H1 (cell line): ENCODE data around the gene TSPEAR. TPM values are rescaled to one million over a fixed set of nuclear protein-coding genes. Genes with fewer than 3 reads are reported as not detected.

Experiments
- CTCF ChIA-PET: fragments of 300-600 bp; sonication (Branson Sonifier 250); formaldehyde crosslinking; loops from one replicate; lab custom pipeline; 2021; ENCODE audit not compliant: partially characterized antibody; lab: Charles Lee
- POLR2A ChIA-PET: fragments of 300-600 bp; sonication (Branson Sonifier 250); formaldehyde crosslinking; loops from one replicate; lab custom pipeline; 2021; ENCODE audit warnings: inconsistent platforms; ENCODE audit not compliant: partially characterized antibody; lab: Charles Lee
- DNase-seq, 2 experiments: peaks; one replicate each; pipeline versions ENCODE4 v3.0.0 to v3.0.0-alpha.2; 2010 to 2022; ENCODE audit warnings: low spot score in 2 of 2, low read depth in 1 of 2, mixed read lengths in 1 of 2
- FAIRE-seq: peaks from 2 replicates; lab custom pipeline; 2011; peaks lifted over from hg19 to GRCh38; lab: Jason Lieb, UNC
- H2AFZ ChIP-seq: 2 replicates; pipeline ENCODE4 v1.8.1; 2012; ENCODE audit warnings: low read length, inconsistent platforms
- H2AK5ac ChIP-seq: 2 replicates; pipeline ENCODE4 v1.6.1; 2013; ENCODE audit warnings: low read depth, low read length
- H2BK120ac ChIP-seq: replicated peaks from 2 replicates; pipeline ENCODE3; 2013; ENCODE audit warnings: low read depth, low read length, inconsistent platforms
- H2BK12ac ChIP-seq: 2 replicates; pipeline ENCODE4 v1.6.1; 2013; ENCODE audit warnings: low read depth, low read length
- H2BK15ac ChIP-seq: 2 replicates; pipeline ENCODE4 v1.6.1; 2013; ENCODE audit warnings: low read length
- H2BK20ac ChIP-seq: 2 replicates; pipeline ENCODE4 v1.6.1; 2013; ENCODE audit warnings: low read length
- H2BK5ac ChIP-seq: 2 replicates; pipeline ENCODE4 v1.6.1; 2013; ENCODE audit warnings: low read depth, low read length
- H3K14ac ChIP-seq: 2 replicates; pipeline ENCODE4 v1.6.1; 2013; ENCODE audit warnings: inconsistent platforms; ENCODE audit not compliant: insufficient read length
- H3K18ac ChIP-seq: 2 replicates; pipeline ENCODE4 v1.6.1; 2013; ENCODE audit warnings: low read length; ENCODE audit errors: extremely low read depth
- H3K23ac ChIP-seq: 2 replicates; pipeline ENCODE4 v1.6.1; 2013; ENCODE audit warnings: inconsistent platforms; ENCODE audit not compliant: insufficient read length
- H3K23me2 ChIP-seq: 2 replicates; pipeline ENCODE4 v1.6.1; 2013; ENCODE audit warnings: low read depth, low read length
- H3K27ac ChIP-seq: 2 replicates; pipeline ENCODE4 v1.6.1; 2011; ENCODE audit warnings: low read depth, low read length, inconsistent platforms
- H3K27me3 ChIP-seq, 4 experiments: replicated peaks in 1 of 4; 1 replicate in 1 of 4; 2 replicates in 3 of 4; pipeline versions ENCODE4 v1.6.1 to v1.8.1; 2011 to 2013; ENCODE audit warnings: low read length in 3 of 4, mild to moderate bottlenecking in 3 of 4, inconsistent platforms in 2 of 4, mixed read lengths in 2 of 4, moderate library complexity in 1 of 4; ENCODE audit not compliant: control insufficient read depth in 3 of 4, insufficient read depth in 3 of 4; ENCODE audit errors: extremely low read depth in 1 of 4
- H3K36me3 ChIP-seq, 4 experiments: 2 replicates each; pipeline versions ENCODE4 v1.6.1 to v1.8.1; 2011 to 2013; ENCODE audit warnings: mild to moderate bottlenecking in 4 of 4, low read length in 3 of 4, moderate library complexity in 2 of 4, control low read depth in 1 of 4, inconsistent platforms in 1 of 4; ENCODE audit not compliant: insufficient read depth in 4 of 4, control insufficient read depth in 2 of 4
- H3K4ac ChIP-seq: replicated peaks from 2 replicates; pipeline ENCODE3; 2013; ENCODE audit warnings: low read length, low read depth, mixed read lengths, inconsistent platforms; ENCODE audit not compliant: insufficient read length
- H3K4me1 ChIP-seq, 4 experiments: replicated peaks in 1 of 4; 1 replicate in 1 of 4; 2 replicates in 3 of 4; pipeline versions ENCODE4 v1.6.1 to v1.8.1; 2011 to 2013; ENCODE audit warnings: low read length in 3 of 4, inconsistent platforms in 2 of 4, mixed read lengths in 1 of 4; ENCODE audit not compliant: insufficient read depth in 4 of 4, control insufficient read depth in 3 of 4
- H3K4me2 ChIP-seq, 2 experiments: 2 replicates each; pipeline versions ENCODE4 v1.6.1 to v1.8.1; 2011 to 2013; ENCODE audit warnings: low read depth in 2 of 2, low read length in 2 of 2, control low read depth in 1 of 2, inconsistent platforms in 1 of 2, mild to moderate bottlenecking in 1 of 2; ENCODE audit not compliant: insufficient read depth in 1 of 2
- H3K4me3 ChIP-seq, 4 experiments: fragments of 200-600, 300-600 bp in 1 of 4; sonication (generic), shearing (Covaris generic), sonication (Bioruptor Twin) in 1 of 4; 2 replicates each; pipeline versions ENCODE4 v1.5.1 to v1.8.1; 2011 to 2016; ENCODE audit warnings: low read length in 4 of 4, low read depth in 3 of 4, control low read depth in 2 of 4, inconsistent platforms in 2 of 4, mild to moderate bottlenecking in 2 of 4, mixed read lengths in 1 of 4, moderate library complexity in 1 of 4; ENCODE audit not compliant: insufficient read depth in 2 of 4; ENCODE audit errors: extremely low read depth in 1 of 4
- H3K56ac ChIP-seq: replicated peaks from 2 replicates; pipeline ENCODE3; 2013; ENCODE audit warnings: low read depth, mild to moderate bottlenecking, mixed read lengths, low read length, inconsistent platforms; ENCODE audit not compliant: insufficient read length
- H3K79me1 ChIP-seq: 2 replicates; pipeline ENCODE4 v1.6.1; 2013; ENCODE audit warnings: low read depth, low read length, control low read depth
- H3K79me2 ChIP-seq, 2 experiments: 2 replicates each; pipeline versions ENCODE4 v1.6.1 to v1.8.1; 2012 to 2013; ENCODE audit warnings: low read length in 2 of 2, mild to moderate bottlenecking in 2 of 2, inconsistent platforms in 1 of 2; ENCODE audit not compliant: insufficient read depth in 2 of 2, control insufficient read depth in 1 of 2
- H3K9ac ChIP-seq, 4 experiments: replicated peaks in 1 of 4; 1 replicate in 1 of 4; 2 replicates in 3 of 4; pipeline versions ENCODE4 v1.6.1 to v1.8.1; 2011 to 2013; ENCODE audit warnings: low read depth in 3 of 4, low read length in 3 of 4, control low read depth in 2 of 4, mild to moderate bottlenecking in 2 of 4, moderate library complexity in 2 of 4, inconsistent platforms in 1 of 4; ENCODE audit errors: extremely low read depth in 1 of 4
- H3K9me3 ChIP-seq, 2 experiments: 2 replicates each; pipeline versions ENCODE4 v1.6.1 to v1.8.1; 2012 to 2013; ENCODE audit warnings: mild to moderate bottlenecking in 2 of 2, moderate library complexity in 2 of 2, control low read depth in 1 of 2, inconsistent platforms in 1 of 2, low read depth in 1 of 2, low read length in 1 of 2, mixed read lengths in 1 of 2; ENCODE audit not compliant: insufficient read depth in 2 of 2
- H4K20me1 ChIP-seq, 2 experiments: replicated peaks in 1 of 2; 2 replicates each; pipeline versions ENCODE3 to v1.8.1; 2011 to 2013; ENCODE audit warnings: inconsistent platforms in 2 of 2, low read length in 2 of 2, mild to moderate bottlenecking in 1 of 2; ENCODE audit not compliant: insufficient read depth in 2 of 2, control insufficient read depth in 1 of 2
- H4K5ac ChIP-seq: 2 replicates; pipeline ENCODE4 v1.6.1; 2013; ENCODE audit warnings: low read length, low read depth, mixed read lengths, inconsistent platforms; ENCODE audit not compliant: insufficient read length
- H4K8ac ChIP-seq: 2 replicates; pipeline ENCODE4 v1.8.0; 2013; ENCODE audit warnings: mild to moderate bottlenecking, moderate library complexity, low read length, inconsistent platforms; ENCODE audit not compliant: insufficient read depth; ENCODE audit errors: extremely low read depth
- H4K91ac ChIP-seq: replicated peaks from 2 replicates; pipeline ENCODE3; 2013; ENCODE audit warnings: low read length, mixed read lengths, inconsistent platforms; ENCODE audit not compliant: insufficient read length
- HDAC2 ChIP-seq, 2 experiments: fragments of 300-600 bp in 1 of 2; sonication (generic) in 1 of 2; IDR thresholded peaks; 2 replicates each; pipeline ENCODE4 v1.6.1; 2011 to 2012; ENCODE audit warnings: low read depth in 2 of 2, low read length in 2 of 2, mild to moderate bottlenecking in 2 of 2, moderate library complexity in 2 of 2, borderline replicate concordance in 1 of 2, inconsistent platforms in 1 of 2
- SUZ12 ChIP-seq: fragments of 200-600 bp; sonication (generic); IDR thresholded peaks from 2 replicates; pipeline ENCODE4 v1.6.1; 2012; ENCODE audit warnings: mild to moderate bottlenecking, inconsistent platforms, low read length, moderate library complexity, mixed read lengths
- WGBS, 2 experiments: shearing (Covaris generic) in 1 of 2; methylation state at CpG; one replicate each; pipeline versions ENCODE4 v1.1.6 to v1.1.7; 2013 to 2015; ENCODE audit warnings: low lambda C conversion rate in 2 of 2, mixed read lengths in 2 of 2, inconsistent platforms in 1 of 2, low coverage in 1 of 2, missing lambda C conversion rate in 1 of 2; ENCODE audit not compliant: insufficient replicate concordance in 2 of 2, insufficient coverage in 1 of 2, insufficient read length in 1 of 2; ENCODE audit errors: extremely low coverage in 1 of 2, missing lambda C conversion rate in 1 of 2; 5-methylcytosine and 5-hydroxymethylcytosine counted together
- polyA plus RNA-seq, 7 experiments: library from polyadenylated mRNA; depleted of rRNA in 3 of 7; stranded (reverse) in 5 of 7; unstranded in 2 of 7; fragments of >200 nt in 5 of 7; fragments of 200-250 nt in 2 of 7; gene quantifications; 1 replicate in 5 of 7; 2 replicates in 1 of 7; 4 replicates in 1 of 7; pipeline versions ENCODE4 v1.2.1 to v1.2.3, GENCODE V29; 2011 to 2013; ENCODE audit warnings: missing spikeins in 2 of 7, mixed read lengths in 2 of 7
- total RNA-seq: library from RNA; stranded (reverse); fragmentation: NEBNext Ultra II Directional; extraction: Animal tissue kit (Norgen Biotek cat#: 25700); gene quantifications from 2 replicates; pipeline ENCODE4 v1.2.1, GENCODE V29; 2021
- TF ChIP-seq, protein P1 (sequence below), 3 experiments: IDR thresholded peaks; 1 replicate in 2 of 3; 2 replicates in 1 of 3; pipeline versions ENCODE4 v1.5.1 to v1.6.1; 2011; ENCODE audit warnings: low read length in 3 of 3, mild to moderate bottlenecking in 3 of 3, inconsistent platforms in 2 of 3, low read depth in 1 of 3, moderate library complexity in 1 of 3; ENCODE audit not compliant: insufficient read depth in 1 of 3; ENCODE audit errors: control extremely low read depth in 1 of 3

TSPEAR gene
- total and polyA plus RNA-seq, 2 of the 8 experiments (the other 6 are each of a cell fraction or from before 2014, with no cell fraction given): 0.58 to 0.89 TPM

DNA sequence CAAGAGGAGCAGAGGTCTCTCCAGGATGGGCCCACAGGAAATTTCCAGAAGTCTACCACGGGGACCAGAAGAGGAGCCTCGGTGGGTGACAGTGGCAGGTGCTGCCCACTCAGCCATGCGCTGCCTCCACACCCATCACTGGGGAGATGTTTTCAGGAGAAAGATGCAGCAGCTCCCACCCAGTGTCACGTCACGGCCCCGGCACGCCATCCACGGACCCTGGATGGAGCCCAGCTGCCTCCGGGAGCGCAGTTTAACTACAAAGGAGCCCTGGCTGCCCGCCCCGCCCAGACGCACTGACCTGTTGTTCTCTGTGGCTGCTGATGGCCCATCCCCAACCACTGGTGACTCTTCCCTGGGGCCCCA, 6.8 kb downstream of the TSPEAR start:
- Histone ChIP-seq H3K4me3 (peak overlapping the region; percentile 9 to 48 (median 18); a peak in 6 of 8 replicates), H2BK15ac (no peak overlapping the region), H3K4me1 (peaks cover 3 to 57% (median 51%) of the 10 kb centered on the region in 4 experiments), H2AFZ (no peak overlapping the region), H4K8ac (peak overlapping the region; percentile 69; the same call in 1 of the 2 replicates), H3K79me1 (peaks cover 3% of the 10 kb centered on the region; the same call in 1 of the 2 replicates), H4K20me1 (peaks cover 0 to 4% of the 10 kb centered on the region in 2 experiments), H3K23ac (no peak overlapping the region), H2BK20ac (peak overlapping the region; percentile 93; the same call in 1 of the 2 replicates), H4K91ac (peak overlapping the region; percentile 75), H2BK5ac (peak overlapping the region; percentile 90; the same call in 1 of the 2 replicates), H2AK5ac (peak overlapping the region; percentile 97), H3K56ac (peak overlapping the region; percentile 55), H2BK12ac (peak overlapping the region; percentile 95), H3K14ac (no peak overlapping the region), H3K18ac (peak overlapping the region; percentile 87), H3K4ac (no peak overlapping the region), H3K23me2 (peaks cover 30% of the 10 kb centered on the region), H4K5ac (peak overlapping the region; percentile 79), H3K27ac (peak overlapping the region; percentile 56; the same call in 1 of the 2 replicates), H3K4me2 (peak overlapping the region; percentile 58 to 77), H3K27me3 (peaks cover 11 to 30% (median 26%) of the 10 kb centered on the region in 4 experiments; a peak in 6 of 7 replicates), H3K9me3 (no peaks in the 10 kb centered on the region), H2BK120ac (no peak overlapping the region), H3K79me2 (no peaks in the 10 kb centered on the region), H3K36me3 (no peaks in the 10 kb centered on the region), H3K9ac (no peak overlapping the region)
- TF ChIP-seq, protein P1, sequence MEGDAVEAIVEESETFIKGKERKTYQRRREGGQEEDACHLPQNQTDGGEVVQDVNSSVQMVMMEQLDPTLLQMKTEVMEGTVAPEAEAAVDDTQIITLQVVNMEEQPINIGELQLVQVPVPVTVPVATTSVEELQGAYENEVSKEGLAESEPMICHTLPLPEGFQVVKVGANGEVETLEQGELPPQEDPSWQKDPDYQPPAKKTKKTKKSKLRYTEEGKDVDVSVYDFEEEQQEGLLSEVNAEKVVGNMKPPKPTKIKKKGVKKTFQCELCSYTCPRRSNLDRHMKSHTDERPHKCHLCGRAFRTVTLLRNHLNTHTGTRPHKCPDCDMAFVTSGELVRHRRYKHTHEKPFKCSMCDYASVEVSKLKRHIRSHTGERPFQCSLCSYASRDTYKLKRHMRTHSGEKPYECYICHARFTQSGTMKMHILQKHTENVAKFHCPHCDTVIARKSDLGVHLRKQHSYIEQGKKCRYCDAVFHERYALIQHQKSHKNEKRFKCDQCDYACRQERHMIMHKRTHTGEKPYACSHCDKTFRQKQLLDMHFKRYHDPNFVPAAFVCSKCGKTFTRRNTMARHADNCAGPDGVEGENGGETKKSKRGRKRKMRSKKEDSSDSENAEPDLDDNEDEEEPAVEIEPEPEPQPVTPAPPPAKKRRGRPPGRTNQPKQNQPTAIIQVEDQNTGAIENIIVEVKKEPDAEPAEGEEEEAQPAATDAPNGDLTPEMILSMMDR (IDR thresholded peaks at IDR 0.05; ENCODE audit: control extremely low read depth in 1 of 3, insufficient read depth in 1 of 3, low read depth in 1 of 3, low read length in 3 of 3): no peak
- 0 out of 4 replicates have a peak, but pooled peaks of 1 of the 2 experiments have one; percentile 30 for TF ChIP-seq HDAC2 (IDR thresholded peaks at IDR 0.05; ENCODE audit: borderline replicate concordance in 1 of 2, low read depth in 2 of 2, low read length in 2 of 2)
- 0 out of 2 replicates have a peak, but pooled peaks have one; percentile 24 for TF ChIP-seq SUZ12
- peak in 1 of 2 experiments; percentile 67 for DNase-seq
- ChIA-PET CTCF (interaction anchor here (1.0 to 3.6 kb wide), 6 partner anchors 65 to 215 kb away, joined by 3 to 14 read pairs (median 3); no protein-coding TSS in a partner anchor), POLR2A (interaction anchor here (0.8 to 1.9 kb wide), 3 partner anchors 14 to 219 kb away, joined by 3 to 4 read pairs (median 4); no protein-coding TSS in a partner anchor)
- whole genome bisulfite sequencing, 2 experiments: 20% methylated on average over 10 of the region's 13 CpGs; no CpG with 5 or more reads in 1 of the 2 experiments
- no peak for FAIRE-seq
